HG03196 (cell line): ENCODE results near the gene ZNF438.
"Not testable (repeated sequence)": the region's sequence is repeated elsewhere in the genome, so short reads cannot be mapped to it uniquely, and the experiment has no call there.

Experiments
- ATAC-seq: cut with Tn5 transposase; IDR thresholded peaks from one replicate; pipeline ENCODE4 v1.9.1; 2021; ENCODE audit not compliant: unreplicated experiment

Gene ZNF438, protein sequence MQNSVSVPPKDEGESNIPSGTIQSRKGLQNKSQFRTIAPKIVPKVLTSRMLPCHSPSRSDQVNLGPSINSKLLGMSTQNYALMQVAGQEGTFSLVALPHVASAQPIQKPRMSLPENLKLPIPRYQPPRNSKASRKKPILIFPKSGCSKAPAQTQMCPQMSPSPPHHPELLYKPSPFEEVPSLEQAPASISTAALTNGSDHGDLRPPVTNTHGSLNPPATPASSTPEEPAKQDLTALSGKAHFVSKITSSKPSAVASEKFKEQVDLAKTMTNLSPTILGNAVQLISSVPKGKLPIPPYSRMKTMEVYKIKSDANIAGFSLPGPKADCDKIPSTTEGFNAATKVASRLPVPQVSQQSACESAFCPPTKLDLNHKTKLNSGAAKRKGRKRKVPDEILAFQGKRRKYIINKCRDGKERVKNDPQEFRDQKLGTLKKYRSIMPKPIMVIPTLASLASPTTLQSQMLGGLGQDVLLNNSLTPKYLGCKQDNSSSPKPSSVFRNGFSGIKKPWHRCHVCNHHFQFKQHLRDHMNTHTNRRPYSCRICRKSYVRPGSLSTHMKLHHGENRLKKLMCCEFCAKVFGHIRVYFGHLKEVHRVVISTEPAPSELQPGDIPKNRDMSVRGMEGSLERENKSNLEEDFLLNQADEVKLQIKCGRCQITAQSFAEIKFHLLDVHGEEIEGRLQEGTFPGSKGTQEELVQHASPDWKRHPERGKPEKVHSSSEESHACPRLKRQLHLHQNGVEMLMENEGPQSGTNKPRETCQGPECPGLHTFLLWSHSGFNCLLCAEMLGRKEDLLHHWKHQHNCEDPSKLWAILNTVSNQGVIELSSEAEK

DNA sequence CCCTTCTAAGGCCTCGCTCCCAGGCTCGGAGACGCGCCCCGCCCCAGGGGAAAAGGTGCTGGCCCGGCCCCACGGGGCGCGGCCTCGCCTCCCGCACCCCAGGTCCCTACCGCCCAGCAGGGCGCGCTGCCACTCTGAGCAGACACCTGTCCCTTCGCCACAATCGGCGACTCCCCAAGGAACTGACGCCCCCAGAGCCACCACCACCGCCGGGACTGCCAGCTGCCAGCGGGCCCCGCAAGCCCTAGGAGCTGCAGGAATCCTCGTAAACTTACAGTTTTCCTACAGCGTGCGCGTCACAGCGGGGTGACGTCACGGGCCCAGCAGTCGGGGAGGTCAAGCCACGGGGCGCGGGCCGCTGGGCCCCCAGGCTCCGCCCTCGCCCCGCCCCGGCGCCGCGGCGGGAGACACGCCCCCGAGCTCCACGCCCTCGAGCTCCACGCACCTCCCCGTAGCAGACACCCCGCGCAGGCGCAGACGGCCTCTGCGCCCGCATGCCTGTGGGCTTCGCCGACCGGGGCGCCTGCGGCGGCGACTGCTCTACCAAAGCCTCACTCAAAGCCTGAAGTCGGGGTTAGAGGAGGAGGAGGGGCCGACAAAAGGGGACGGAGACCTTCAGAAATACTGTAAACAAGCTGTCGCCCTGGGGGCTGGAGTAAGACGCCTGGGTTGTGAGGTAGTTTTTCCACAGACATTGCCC is at the start of gene ZNF438:
TSS of gene ZNF438 (minus strand) at position 308 of the 700 bp plus-strand sequence. CDS start 154,831 bp downstream, outside the sequence.
- peak; percentile 86 for ATAC-seq

DNA sequence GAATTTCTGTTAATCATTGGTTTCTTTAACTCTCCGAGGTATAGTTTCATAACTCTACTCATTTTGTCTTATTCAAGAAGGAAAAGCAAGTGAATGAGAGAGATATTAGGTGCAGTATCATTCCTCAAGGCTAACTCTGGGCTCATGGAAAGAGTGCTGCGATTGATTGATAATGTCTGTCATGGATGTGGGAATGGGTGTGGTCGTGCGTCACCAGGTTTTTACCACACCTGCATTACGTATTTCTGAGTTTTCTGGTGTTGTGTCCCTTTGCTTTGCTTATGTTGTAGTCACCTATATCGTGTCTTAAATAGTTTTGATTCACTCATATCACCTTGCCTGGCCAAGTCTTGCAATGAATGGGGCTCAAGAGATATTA is 44.9 kb upstream of the ZNF438 start:
- ATAC-seq = no peak

- ATAC-seq = no peak
These were observed 44.4 kb upstream of the ZNF438 start for GRCh38 chr10:31075881-31076609.

DNA sequence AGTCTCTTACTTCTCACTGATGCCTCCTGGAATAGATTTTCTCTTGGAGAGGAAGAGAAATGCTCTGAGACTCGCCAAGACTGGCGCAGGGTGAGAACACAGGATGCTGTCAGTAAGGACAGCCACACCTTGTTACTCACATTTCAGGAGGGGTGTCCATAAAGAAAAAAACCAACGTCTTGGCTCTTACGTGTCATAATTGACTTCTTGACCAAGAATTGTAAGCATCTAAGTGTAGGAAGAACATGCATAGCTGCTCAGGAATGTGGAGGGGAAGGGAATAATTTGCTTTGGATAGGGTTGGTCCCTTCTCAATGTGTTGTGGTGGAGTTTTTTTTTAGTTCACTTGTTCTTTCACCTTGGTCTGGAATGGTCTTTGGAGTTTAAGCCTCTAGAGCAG is 43.8 kb upstream of the ZNF438 start:
- no peak for ATAC-seq

GRCh38 chr10:31074722-31075086 is 43.0 kb upstream of the ZNF438 start:
- no peak for ATAC-seq

GRCh38 chr10:31073996-31074721 is 42.5 kb upstream of the ZNF438 start:
- no peak for ATAC-seq

DNA sequence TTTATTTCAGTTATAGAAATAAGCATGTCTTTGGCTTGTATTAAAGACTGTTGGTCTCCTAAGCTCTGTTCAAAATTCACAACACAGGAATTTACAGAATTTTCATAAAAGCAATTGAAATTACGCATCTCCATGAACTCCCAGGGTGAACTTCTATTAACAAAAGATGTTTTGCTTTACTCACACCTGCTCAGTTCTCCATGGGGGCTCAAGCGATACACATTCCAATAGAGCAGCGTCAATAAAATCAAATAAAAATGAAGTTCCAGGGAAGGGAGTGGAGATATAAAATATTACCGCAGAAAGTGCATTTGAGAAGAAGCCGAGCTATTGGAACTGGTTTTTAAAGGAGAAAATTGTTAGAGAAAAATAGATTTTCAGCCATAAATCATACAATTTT is 41.5 kb upstream of the ZNF438 start:
- no peak for ATAC-seq

DNA sequence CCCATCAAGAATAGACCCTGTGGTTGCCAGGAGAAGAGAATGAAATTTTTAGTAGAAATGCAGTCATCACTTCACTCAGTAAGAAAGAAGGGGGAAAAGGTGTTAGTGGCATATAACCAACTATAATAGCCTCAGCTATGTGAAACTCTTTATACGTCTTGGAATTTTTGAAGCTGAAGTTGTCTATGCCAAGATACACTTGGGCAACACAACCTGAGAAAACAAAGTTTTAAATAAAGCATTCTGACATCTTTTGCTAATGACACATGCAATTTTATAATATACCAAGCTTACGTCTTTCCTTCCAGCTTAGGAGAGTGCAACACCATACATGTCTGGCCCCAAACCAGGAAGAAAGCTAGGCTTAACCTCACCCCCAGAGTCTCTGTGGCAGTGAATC is 40.8 kb upstream of the ZNF438 start:
- ATAC-seq = no peak

GRCh38 chr10:31071232-31072005 is 39.8 kb upstream of the ZNF438 start:
- no peak for ATAC-seq

DNA sequence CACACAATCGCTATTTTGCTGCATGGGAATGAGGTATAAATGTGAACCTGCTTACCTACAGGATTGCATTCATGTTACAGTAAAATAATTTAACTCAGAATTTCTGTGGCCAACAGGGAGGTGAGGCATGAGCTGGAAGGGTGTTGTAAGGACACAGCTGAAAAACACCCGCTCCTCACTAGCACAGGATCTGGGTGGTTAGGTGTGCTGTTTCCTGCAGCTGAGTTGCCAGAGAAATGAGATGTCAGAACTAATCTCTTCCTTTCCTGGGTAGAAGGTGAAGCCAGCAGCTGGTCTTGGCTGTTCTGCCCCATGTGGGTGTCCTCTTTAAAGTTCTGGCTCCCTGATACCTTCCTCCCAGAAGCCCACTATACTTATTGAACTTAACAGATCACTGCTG is 39.0 kb upstream of the ZNF438 start:
- no peak for ATAC-seq

DNA sequence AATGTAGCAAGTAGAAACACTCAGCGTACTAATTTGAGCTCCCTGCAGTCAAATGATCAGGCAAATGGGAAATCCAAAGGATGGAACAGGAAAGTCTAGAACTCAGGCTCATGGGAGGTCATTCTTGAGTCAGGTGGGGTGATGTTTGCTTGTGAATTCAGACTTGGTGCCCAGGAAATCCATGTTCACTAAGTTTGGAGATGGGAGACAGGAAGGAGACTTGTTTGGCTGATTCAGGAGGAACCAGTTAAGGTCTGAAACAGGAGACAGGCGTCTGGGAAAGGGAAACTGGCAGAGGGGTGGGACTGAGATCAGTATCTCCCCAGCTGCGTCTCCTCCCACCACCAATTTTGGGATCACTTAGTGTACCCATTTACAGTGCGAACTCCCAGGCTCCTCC is 38.4 kb upstream of the ZNF438 start:
- ATAC-seq = no peak

DNA sequence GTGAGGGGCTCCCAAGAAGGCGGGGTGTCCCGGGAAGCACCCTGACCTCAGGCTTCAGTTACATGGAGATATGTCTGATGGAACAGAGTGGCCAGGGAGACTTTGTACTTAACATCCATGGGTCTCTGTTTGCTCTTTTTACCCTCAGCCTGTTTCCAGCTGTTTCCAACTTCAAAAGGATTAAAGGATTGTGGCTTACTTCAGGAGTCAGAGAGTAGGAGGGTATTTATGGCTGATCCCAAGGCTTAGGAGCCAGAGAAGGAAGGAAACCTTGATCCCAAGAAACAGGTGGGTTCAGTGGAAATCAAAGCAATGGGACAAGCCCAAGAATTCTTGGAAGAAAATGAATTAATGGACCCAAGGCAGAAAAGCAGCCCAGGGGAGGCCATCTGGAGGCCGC is 37.7 kb upstream of the ZNF438 start:
- no peak for ATAC-seq

- ATAC-seq = no peak
These were observed 32.7 kb upstream of the ZNF438 start for GRCh38 chr10:31064348-31064747.

GRCh38 chr10:31063841-31064240 is 32.2 kb upstream of the ZNF438 start:
- no peak for ATAC-seq

- no peak for ATAC-seq
These were observed 31.2 kb upstream of the ZNF438 start for GRCh38 chr10:31062856-31063255.

- no peak for ATAC-seq
These were observed 30.3 kb upstream of the ZNF438 start for GRCh38 chr10:31061941-31062340.

DNA sequence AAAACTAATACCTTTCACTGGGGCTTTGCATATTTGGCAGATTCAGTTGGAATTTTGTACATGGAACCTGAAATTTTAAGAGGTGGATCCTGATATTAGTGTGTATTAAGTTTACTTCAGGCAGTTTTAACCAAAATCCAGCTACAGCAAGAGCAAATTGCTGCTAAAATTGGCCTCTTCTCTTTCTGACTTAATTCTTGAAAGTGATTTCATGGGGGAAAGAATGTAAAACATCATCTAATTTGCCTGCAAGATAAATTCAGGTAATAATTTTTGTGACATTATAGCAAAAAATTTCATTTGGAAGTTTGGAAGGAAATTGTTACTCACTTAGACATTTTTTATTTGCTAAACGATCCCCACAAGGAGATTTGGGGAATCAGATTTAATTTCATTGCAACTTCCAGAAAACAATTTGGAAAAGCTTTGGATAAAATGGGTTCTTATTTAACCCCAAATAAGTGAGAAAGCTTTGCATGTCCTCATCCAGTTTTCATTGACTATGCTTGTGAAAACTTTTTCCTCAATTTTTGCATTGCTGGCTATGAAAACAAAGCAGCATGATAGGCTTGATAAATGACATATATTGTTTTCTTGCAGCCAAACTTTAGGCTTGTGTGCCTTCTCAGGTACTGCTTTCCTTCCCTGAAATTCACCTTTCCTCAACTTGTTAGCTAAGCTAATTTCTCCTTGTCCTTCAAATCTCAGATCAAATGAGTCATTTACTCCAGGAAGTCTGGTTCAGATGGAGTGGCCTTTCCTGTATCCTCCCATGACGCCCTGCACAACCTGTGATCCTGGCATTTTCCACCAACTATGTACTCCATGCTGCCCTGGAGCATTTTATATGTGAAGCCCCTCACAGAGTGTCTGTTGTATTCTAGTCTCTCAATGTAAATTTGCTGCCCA is 27.4 kb upstream of the ZNF438 start:
- no peak for ATAC-seq

GRCh38 chr10:31056678-31057077 is 25.0 kb upstream of the ZNF438 start:
- not testable (repeated sequence) for ATAC-seq
